Adrenal gland (tissue), 19 donors: ENCODE data around the gene ZNG1A. TPM values are rescaled to one million over a fixed set of nuclear protein-coding genes. Genes with fewer than 3 reads are reported as not detected.
A peak's percentile ranks its signal among the peaks of the same experiment; 100 is the strongest.
"Not testable (repeated sequence)": the region's sequence is repeated elsewhere in the genome, so short reads cannot be mapped to it uniquely, and the experiment has no call there.

Experiments used
- DNase-seq, 7 donors: peaks; one replicate each; pipeline ENCODE4 v3.0.0-alpha.2; 2019 to 2020
- H3K27ac ChIP-seq, 5 donors: fragments of 200-600 bp; sonication (generic) in 4 of 5; 1 replicate in 3 of 5; 2 replicates in 2 of 5; pipeline versions ENCODE4 v1.5.1 to v1.8.0; 2016 to 2020; ENCODE audit warnings: mild to moderate bottlenecking in 1 of 5
- H3K27me3 ChIP-seq: fragments of 200-600 bp; 2 replicates; pipeline ENCODE4 v1.8.0; 2021
- H3K36me3 ChIP-seq, 2 donors: fragments of 200-600 bp; replicated peaks in 1 of 2; 1 replicate in 1 of 2; 2 replicates in 1 of 2; pipeline versions ENCODE4 v1.5.1 to v1.8.0; 2018 to 2022
- H3K4me1 ChIP-seq, 2 donors: fragments of 200-600 bp; replicated peaks in 1 of 2; 1 replicate in 1 of 2; 2 replicates in 1 of 2; pipeline versions ENCODE4 v1.5.1 to v1.8.0; 2018 to 2021
- H3K4me3 ChIP-seq, 4 donors: fragments of 200-600 bp; sonication (generic) in 3 of 4; one replicate each; pipeline ENCODE4 v1.5.1; 2016 to 2018
- H3K9me3 ChIP-seq, 3 donors: fragments of 200-600 bp; sonication (generic) in 1 of 3; replicated peaks in 1 of 3; 1 replicate in 2 of 3; 2 replicates in 1 of 3; pipeline versions ENCODE4 v1.5.1 to v1.8.0; 2016 to 2021
- CTCF ChIP-seq, 6 experiments: fragments of 450-650 bp in 4 of 6; fragments of 200-600 bp in 2 of 6; sonication (generic) in 1 of 6; IDR thresholded peaks; 1 replicate in 5 of 6; 2 replicates in 1 of 6; pipeline versions ENCODE4 v1.5.1 to v1.8.0; 2016 to 2021; ENCODE audit warnings: antibody characterized with exemption in 6 of 6, mild to moderate bottlenecking in 2 of 6, moderate library complexity in 1 of 6
- POLR2A ChIP-seq, 2 donors: fragments of 450-650 bp; IDR thresholded peaks; one replicate each; pipeline ENCODE4 v1.6.1; 2017; ENCODE audit warnings: antibody characterized with exemption in 2 of 2, mild to moderate bottlenecking in 2 of 2, moderate library complexity in 1 of 2
- WGBS, 4 donors: extraction: QIAGEN DNeasy Blood & Tissue Kit in 2 of 4; methylation state at CpG; one replicate each; pipeline versions ENCODE4 v1.1.5 to v1.1.7; 2013 to 2017; 5-methylcytosine and 5-hydroxymethylcytosine counted together
- intact Hi-C, 2 donors: fragments of 100-400 bp; cut with DNase I; formaldehyde crosslinking; loops; one replicate each; pipeline versions ENCODE4 v1.14.1 to v1.15.0; 2022 to 2023
- long read RNA-seq, 10 donors: library from polyadenylated mRNA in 3 of 10; unstranded in 2 of 10; stranded (forward) in 1 of 10; transcript quantifications; one replicate each; pipeline ENCODE4 v2.0.0 and lab custom pipeline, GENCODE V29; 2021 to 2026
- polyA plus RNA-seq, 3 donors: library from polyadenylated mRNA; stranded (reverse); fragments of 200-250 nt in 2 of 3; fragments of 350-450 nt in 1 of 3; fragmentation: Illumina TruSeq in 1 of 3; extraction: RNeasy Lipid Tissue Mini Kit (QIAGEN cat#74804) in 1 of 3; gene quantifications; one replicate each; pipeline ENCODE4 v1.2.3, GENCODE V29; 2013 to 2014
- total RNA-seq, 9 donors: library from RNA; depleted of rRNA in 4 of 9; stranded (reverse); fragments of >200 nt in 4 of 9; fragments of 120-200 nt in 1 of 9; fragmentation: NEBNext Ultra II Directional in 1 of 9; extraction: Animal tissue kit (Norgen Biotek cat#: 25700) in 1 of 9; gene quantifications; one replicate each; pipeline versions ENCODE4 v1.1.0 to v1.2.4, GENCODE V29; 2013 to 2023
- donor health status: healthy with polysubstance abuse.
- donor health status: Bipolar disorder and iron deficiency.
- donor health status: DM: yes; HTN: yes; CAD: no.
- donor health status: DM: no; HTN: no; CAD: no.
- donor health status: DM: no; HTN: no; CAD: no.
- donor health status: DM: yes; HTN: yes; CAD: no.

Gene ZNG1A
- total RNA-seq (100 to 1,000 TPM in 1 of 9 donors, 10 to 100 TPM in 8; 19.4 to 106 (median 41.4) TPM), polyA plus RNA-seq (100 to 1,000 TPM in 1 of 3 donors, 10 to 100 TPM in 2; 28.8 to 114 (median 48.7) TPM)
- long read RNA-seq, donor 1, transcript CBWD1-207 (14 exons, 1,241 nt): minor isoform, 5 of 191 reads
- long read RNA-seq, donor 1, transcript CBWD1-202 (15 exons, 1,706 nt): major isoform, 35 of 191 reads
- long read RNA-seq, donor 1, transcript CBWD1-206 (3 exons, 1,731 nt): minor isoform, 26 of 191 reads
- long read RNA-seq, donor 1, transcript CBWD1-205 (4 exons, 1,807 nt): minor isoform, 32 of 191 reads
- long read RNA-seq, donor 1, partial matches to known transcripts: 83 of 191 reads
- long read RNA-seq, donor 1, other reads (novel, unspliced or antisense): 0 of 191 reads
- long read RNA-seq, donor 2, transcript CBWD1-202 (15 exons, 1,706 nt): minor isoform, 22 of 104 reads
- long read RNA-seq, donor 2, transcript CBWD1-206 (3 exons, 1,731 nt): major isoform, 30 of 104 reads
- long read RNA-seq, donor 2, transcript CBWD1-205 (4 exons, 1,807 nt): minor isoform, 11 of 104 reads
- long read RNA-seq, donor 2, partial matches to known transcripts: 35 of 104 reads
- long read RNA-seq, donor 2, other reads (novel, unspliced or antisense): 0 of 104 reads
- long read RNA-seq, donor 3, transcript CBWD1-202 (15 exons, 1,706 nt): minor isoform, 24 of 137 reads
- long read RNA-seq, donor 3, transcript CBWD1-205 (4 exons, 1,807 nt): minor isoform, 15 of 137 reads
- long read RNA-seq, donor 3, transcript CBWD1-206 (3 exons, 1,731 nt): major isoform, 30 of 137 reads
- long read RNA-seq, donor 3, transcript CBWD1-207 (14 exons, 1,241 nt): minor isoform, 6 of 137 reads
- long read RNA-seq, donor 3, partial matches to known transcripts: 59 of 137 reads
- long read RNA-seq, donor 3, other reads (novel, unspliced or antisense): 0 of 137 reads
- long read RNA-seq, donor 4, transcript CBWD1-206 (3 exons, 1,731 nt): minor isoform, 12 of 66 reads
- long read RNA-seq, donor 4, transcript CBWD1-202 (15 exons, 1,706 nt): major isoform, 42 of 66 reads
- long read RNA-seq, donor 4, partial matches to known transcripts: 0 of 66 reads
- long read RNA-seq, donor 4, other reads (novel, unspliced or antisense): 3 of 66 reads
- long read RNA-seq, donor 5, transcript CBWD1-205 (4 exons, 1,807 nt): minor isoform, 11 of 65 reads
- long read RNA-seq, donor 5, transcript CBWD1-202 (15 exons, 1,706 nt): major isoform, 32 of 65 reads
- long read RNA-seq, donor 5, transcript CBWD1-201 (16 exons, 1,771 nt): minor isoform, 9 of 65 reads
- long read RNA-seq, donor 5, partial matches to known transcripts: 0 of 65 reads
- long read RNA-seq, donor 5, other reads (novel, unspliced or antisense): 7 of 65 reads
- long read RNA-seq, donor 6, transcript CBWD1-202 (15 exons, 1,706 nt): major isoform, 18 of 40 reads
- long read RNA-seq, donor 6, transcript CBWD1-206 (3 exons, 1,731 nt): minor isoform, 11 of 40 reads
- long read RNA-seq, donor 6, partial matches to known transcripts: 6 of 40 reads
- long read RNA-seq, donor 6, other reads (novel, unspliced or antisense): 0 of 40 reads
- long read RNA-seq, donor 7, transcript CBWD1-206 (3 exons, 1,731 nt): major isoform, 18 of 97 reads
- long read RNA-seq, donor 7, transcript CBWD1-205 (4 exons, 1,807 nt): major isoform, 18 of 97 reads
- long read RNA-seq, donor 7, transcript CBWD1-202 (15 exons, 1,706 nt): minor isoform, 15 of 97 reads
- long read RNA-seq, donor 7, partial matches to known transcripts: 42 of 97 reads
- long read RNA-seq, donor 7, other reads (novel, unspliced or antisense): 0 of 97 reads
- long read RNA-seq, donor 8, transcript CBWD1-202 (15 exons, 1,706 nt): minor isoform, 35 of 196 reads
- long read RNA-seq, donor 8, transcript CBWD1-205 (4 exons, 1,807 nt): minor isoform, 21 of 196 reads
- long read RNA-seq, donor 8, transcript CBWD1-206 (3 exons, 1,731 nt): major isoform, 62 of 196 reads
- long read RNA-seq, donor 8, partial matches to known transcripts: 69 of 196 reads
- long read RNA-seq, donor 8, other reads (novel, unspliced or antisense): 0 of 196 reads
- long read RNA-seq, donor 9, transcript CBWD1-205 (4 exons, 1,807 nt): minor isoform, 7 of 89 reads
- long read RNA-seq, donor 9, transcript CBWD1-202 (15 exons, 1,706 nt): major isoform, 22 of 89 reads
- long read RNA-seq, donor 9, transcript CBWD1-206 (3 exons, 1,731 nt): minor isoform, 20 of 89 reads
- long read RNA-seq, donor 9, partial matches to known transcripts: 33 of 89 reads
- long read RNA-seq, donor 9, other reads (novel, unspliced or antisense): 0 of 89 reads
- long read RNA-seq, donor 10, transcript CBWD1-202 (15 exons, 1,706 nt): minor isoform, 15 of 60 reads
- long read RNA-seq, donor 10, transcript CBWD1-206 (3 exons, 1,731 nt): major isoform, 16 of 60 reads
- long read RNA-seq, donor 10, transcript CBWD1-205 (4 exons, 1,807 nt): minor isoform, 11 of 60 reads
- long read RNA-seq, donor 10, partial matches to known transcripts: 13 of 60 reads
- long read RNA-seq, donor 10, other reads (novel, unspliced or antisense): 0 of 60 reads

- WGBS, 4 donors: 0 to 2% methylated on average over 3 to 8 of the region's 32 CpGs; no CpG with 5 or more reads in 2 of the 4 donors
- H3K27me3 ChIP-seq, H3K4me1 ChIP-seq, H3K36me3 ChIP-seq, intact Hi-C loops, H3K9me3 ChIP-seq: not testable (repeated sequence)
- Histone ChIP-seq H3K4me3 (peak within 1 kb of the TSS in 1 of 4 donors; percentile 36), H3K27ac (peak within 1 kb of the TSS in 4 of 5 donors; percentile 19 to 63 (median 34))
- peak in 3 of 7 donors; percentile 75 to 92 (median 79) for DNase-seq
Observed at GRCh38 chr9:178970-179383, at the start of gene ZNG1A. Gene ZNG1A (minus strand): TSS chr9:179056. CDS start chr9:178969, 87 bp downstream.

GRCh38 chr9:227860-228259 lies 49.0 kb upstream of the ZNG1A start:
- Histone ChIP-seq H3K36me3 (no peaks in the 10 kb centered on the region), H3K27ac (no peak overlapping the region)
- 66 to 78% (median 75%) methylated on average over 3 of the region's 3 CpGs for WGBS, 4 donors

More at GRCh38 chr9:227860-228259, 49.0 kb upstream of the ZNG1A start:
- TF ChIP-seq CTCF (IDR thresholded peaks at IDR 0.05) (no peak), POLR2A (IDR thresholded peaks at IDR 0.05) (no peak)
- Histone ChIP-seq H3K4me3 (no peak overlapping the region), H3K4me1 (peaks cover 0 to 16% of the 10 kb centered on the region in 2 donors), H3K9me3 (no peaks in the 10 kb centered on the region), H3K27me3 (no peaks in the 10 kb centered on the region)
- intact Hi-C loops: no loop called here
- DNase-seq: no peak
